Activated B cell treated with CpG ODN at 0.5 μM for 24 hours (primary cell): ENCODE measurements around the gene BDNF. TPM values are rescaled to one million over a fixed set of nuclear protein-coding genes. Genes with fewer than 3 reads are reported as not detected.

Experiments used
- ATAC-seq: fragments of 200-7000 bp; cut with Tn5 transposase; one replicate; pipeline ENCODE4 v1.10.0; 2021; ENCODE audit warnings: low read depth, mild to moderate bottlenecking, moderate library complexity
- CTCF ChIA-PET: fragments of 350-600 bp; sonication (Branson Sonifier 250); formaldehyde crosslinking; loops from one replicate; lab custom pipeline; 2021; ENCODE audit warnings: antibody characterized with exemption; lab: Charles Lee
- POLR2A ChIA-PET: fragments of 350-600 bp; sonication (Branson Sonifier 250); formaldehyde crosslinking; loops from one replicate; lab custom pipeline; 2021; ENCODE audit warnings: antibody characterized with exemption; lab: Charles Lee
- DNase-seq: peaks from one replicate; pipeline ENCODE4 v3.0.0; 2022
- H3K27ac Mint-ChIP-seq: one replicate; pipeline ENCODE4 v1.8.0; 2020; ENCODE audit warnings: mixed read lengths
- H3K27me3 Mint-ChIP-seq: one replicate; pipeline ENCODE4 v1.8.0; 2021; ENCODE audit warnings: mixed read lengths
- H3K36me3 Mint-ChIP-seq: one replicate; pipeline ENCODE4 v1.8.0; 2021; ENCODE audit warnings: low read depth, mixed read lengths
- H3K4me1 Mint-ChIP-seq: one replicate; pipeline ENCODE4 v1.8.0; 2021; ENCODE audit warnings: mixed read lengths
- H3K4me3 Mint-ChIP-seq: one replicate; pipeline ENCODE4 v1.8.0; 2020; ENCODE audit warnings: mild to moderate bottlenecking, mixed read lengths
- H3K9me3 Mint-ChIP-seq: one replicate; pipeline ENCODE4 v1.8.0; 2020; ENCODE audit warnings: mixed read lengths
- CTCF ChIP-seq: fragments of 200-600 bp; IDR thresholded peaks from one replicate; pipeline ENCODE4 v1.8.0; 2022; ENCODE audit warnings: antibody characterized with exemption, mild to moderate bottlenecking
- intact Hi-C: fragments of 100-400 bp; cut with micrococcal nuclease; formaldehyde crosslinking; loops from one replicate; pipeline ENCODE4 v1.15.1; 2024
- total RNA-seq: library from RNA; stranded (reverse); gene quantifications from 2 replicates; pipeline ENCODE4 v1.2.3, GENCODE V29; 2022

Gene BDNF
- total RNA-seq, 1 donor from 2014 or later = not detected

GRCh38 chr11:27699926-27700350 lies 317 bp downstream of the BDNF start:
- Mint-ChIP-seq H3K36me3 (no peaks in the 10 kb centered on the region), H3K9me3 (no peaks in the 10 kb centered on the region), H3K27ac (no peak overlapping the region), H3K4me1 (peaks cover 27% of the 10 kb centered on the region), H3K27me3 (peaks cover 50% of the 10 kb centered on the region), H3K4me3 (peak overlapping the region; percentile 49)
- no peak for DNase-seq
- intact Hi-C loops = loop anchor here (2.0 to 5.0 kb wide), 2 partner anchors 21 to 1632 kb away; no protein-coding TSS in a partner anchor
- CTCF ChIA-PET = interaction anchor here (1.7 to 3.4 kb wide), 2 partner anchors 827 to 830 kb away, joined by 3 to 50 read pairs; no protein-coding TSS in a partner anchor
- POLR2A ChIA-PET = no interaction called here
- no peak for ATAC-seq
- TF ChIP-seq CTCF = no peak

- POLR2A ChIA-PET = no interaction called here
- TF ChIP-seq CTCF = no peak
- DNase-seq = no peak
- peak overlapping the region; percentile 62 for H3K4me3 Mint-ChIP-seq
- H3K9me3 Mint-ChIP-seq = no peaks in the 10 kb centered on the region
- ATAC-seq = no peak
- CTCF ChIA-PET = interaction anchor here (1.0 to 3.4 kb wide), 4 partner anchors 12 to 975 kb away, joined by 3 to 50 read pairs (median 5); no protein-coding TSS in a partner anchor
- no peaks in the 10 kb centered on the region for H3K36me3 Mint-ChIP-seq
- peaks cover 27% of the 10 kb centered on the region for H3K4me1 Mint-ChIP-seq
- intact Hi-C loops = loop anchor here (2.0 to 5.0 kb wide), 2 partner anchors 21 to 1633 kb away; no protein-coding TSS in a partner anchor
- H3K27ac Mint-ChIP-seq = no peak overlapping the region
- peaks cover 46% of the 10 kb centered on the region for H3K27me3 Mint-ChIP-seq
Observed at GRCh38 chr11:27699242-27699925, 871 bp downstream of the BDNF start.

- CTCF ChIA-PET = interaction anchor here (0.8 to 3.4 kb wide), 5 partner anchors 13 to 999 kb away, joined by 3 to 50 read pairs (median 4); no protein-coding TSS in a partner anchor
- POLR2A ChIA-PET = no interaction called here
- Mint-ChIP-seq H3K27ac (no peak overlapping the region), H3K27me3 (peaks cover 46% of the 10 kb centered on the region), H3K9me3 (no peaks in the 10 kb centered on the region), H3K36me3 (no peaks in the 10 kb centered on the region), H3K4me1 (peaks cover 27% of the 10 kb centered on the region), H3K4me3 (peak overlapping the region; percentile 62)
- ATAC-seq (peak; percentile 76), DNase-seq (no peak)
- no peak for TF ChIP-seq CTCF
- intact Hi-C loops = loop anchor here (2.0 to 5.0 kb wide), 2 partner anchors 22 to 1633 kb away; no protein-coding TSS in a partner anchor
Observed at GRCh38 chr11:27698872-27699241, 1.4 kb downstream of the BDNF start.

- TF ChIP-seq CTCF = no peak
- POLR2A ChIA-PET = no interaction called here
- no peak overlapping the region for H3K4me3 Mint-ChIP-seq
- H3K9me3 Mint-ChIP-seq = no peaks in the 10 kb centered on the region
- H3K36me3 Mint-ChIP-seq = no peaks in the 10 kb centered on the region
- H3K27ac Mint-ChIP-seq = no peak overlapping the region
- DNase-seq (no peak), ATAC-seq (no peak)
- CTCF ChIA-PET = no interaction called here
- H3K4me1 Mint-ChIP-seq = peaks cover 27% of the 10 kb centered on the region
- intact Hi-C loops = loop anchor here (2.0 to 5.0 kb wide), 2 partner anchors 23 to 1635 kb away; no protein-coding TSS in a partner anchor
- peaks cover 46% of the 10 kb centered on the region for H3K27me3 Mint-ChIP-seq
Observed at GRCh38 chr11:27697679-27698275, 2.5 kb downstream of the BDNF start.

- ChIA-PET POLR2A (no interaction called here), CTCF (interaction anchor here (0.7 kb wide), 1 partner anchor 34 kb away, joined by 3 read pairs; no protein-coding TSS in a partner anchor)
- Mint-ChIP-seq H3K4me3 (no peak overlapping the region), H3K36me3 (no peaks in the 10 kb centered on the region), H3K9me3 (no peaks in the 10 kb centered on the region), H3K27ac (no peak overlapping the region), H3K4me1 (peaks cover 27% of the 10 kb centered on the region), H3K27me3 (peaks cover 44% of the 10 kb centered on the region)
- DNase-seq (no peak), ATAC-seq (no peak)
- TF ChIP-seq CTCF = no peak
- intact Hi-C loops = loop anchor here (5.0 kb wide), 1 partner anchor 1635 kb away; no protein-coding TSS in a partner anchor
Observed at GRCh38 chr11:27696961-27697360, 3.3 kb downstream of the BDNF start.
